Stimulated activated CD8-positive, alpha-beta memory T cell treated with anti-CD3 and anti-CD28 coated beads, Interleukin-12 subunit alpha, Interleukin-12 subunit beta, amount 100 ng/mL, for 4 hours (primary cell): Measurements from ENCODE around the gene NCCRP1.

Source experiments
- DNase-seq: peaks from one replicate; pipeline ENCODE4 v3.0.0-alpha.2; 2020; ENCODE audit warnings: low read depth

NCCRP1 gene

DNA sequence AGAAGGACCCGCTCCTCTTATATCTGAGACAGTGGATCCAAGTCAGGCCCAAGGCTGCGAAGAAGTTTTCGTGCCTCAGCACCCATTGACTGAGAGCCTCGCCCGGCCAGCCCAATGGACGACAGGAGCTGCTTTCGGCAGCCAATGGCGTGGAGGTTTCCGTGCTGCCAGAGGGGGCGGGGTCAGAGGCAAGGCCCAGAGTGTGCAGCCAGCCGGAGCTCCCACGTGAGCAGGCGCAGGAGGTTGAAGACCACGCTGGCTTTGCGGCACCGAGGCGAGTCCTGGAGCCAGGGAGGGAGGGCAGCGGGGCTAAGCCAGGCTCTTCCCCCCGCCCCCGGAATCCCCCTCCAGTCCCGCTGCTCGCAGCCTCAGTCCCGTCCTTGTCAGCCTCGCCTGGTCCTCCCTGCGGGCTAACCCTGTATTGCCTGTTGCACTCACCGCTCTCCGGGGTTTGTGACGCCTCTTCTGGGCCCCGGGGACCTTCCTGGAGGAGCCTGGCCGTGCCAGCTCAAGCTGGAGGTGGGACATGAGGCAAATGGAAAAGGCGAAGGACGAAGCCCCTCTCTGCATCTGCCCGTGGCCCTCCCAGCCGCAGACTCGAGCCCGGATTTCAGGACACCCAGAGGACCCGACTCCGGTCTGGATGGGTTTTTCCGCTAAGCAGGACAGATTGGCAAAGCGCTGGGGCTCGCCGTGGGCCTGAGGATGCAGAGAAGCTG is 50.3 kb downstream of the NCCRP1 start:
- no peak for DNase-seq

DNA sequence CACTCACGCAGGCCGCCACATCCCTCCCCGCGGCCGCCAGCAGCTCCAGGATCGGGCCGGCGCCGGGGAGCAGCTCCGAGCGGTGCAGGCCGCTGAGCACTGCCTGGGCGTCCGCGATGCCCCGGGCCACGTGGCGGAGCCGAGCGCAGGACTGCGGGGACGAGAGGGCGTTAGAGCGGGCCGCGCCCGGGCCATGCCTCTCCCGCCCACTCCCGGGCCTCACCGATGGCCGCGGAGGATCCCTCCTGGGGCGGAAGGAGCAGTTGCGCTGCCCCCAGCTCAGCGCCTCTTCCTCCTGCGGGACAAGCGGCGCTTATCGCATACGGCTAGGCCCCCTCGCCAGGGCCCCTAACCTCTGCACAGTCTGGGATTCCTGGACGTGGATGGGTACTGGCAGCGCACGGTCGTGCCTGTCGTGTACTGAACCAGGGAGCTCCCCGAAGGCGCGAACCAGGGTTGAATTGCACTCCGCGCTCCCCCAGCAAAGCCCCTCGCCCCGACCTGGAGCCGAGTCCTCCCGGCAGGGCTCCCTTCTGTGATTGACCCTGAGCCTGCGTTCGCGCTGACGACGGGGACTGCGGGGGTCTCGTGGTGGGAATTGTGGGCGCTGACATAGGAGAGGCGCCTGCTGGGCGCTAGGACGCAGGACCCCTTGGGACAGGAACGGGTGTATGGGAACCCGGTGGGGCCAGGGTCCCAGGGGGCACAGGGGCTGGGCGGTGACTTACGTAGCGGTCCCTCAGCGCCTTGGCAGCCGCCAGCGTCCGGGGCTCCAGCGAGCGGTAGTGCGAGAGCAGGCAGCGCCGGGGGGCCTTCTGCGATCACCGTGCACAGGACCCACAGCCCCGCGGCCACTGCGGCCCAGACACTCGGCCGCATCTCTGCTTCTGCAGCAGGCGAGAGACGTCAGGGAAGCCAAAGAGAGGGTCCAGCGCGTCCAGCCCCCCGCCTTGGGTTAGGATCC is 51.2 kb downstream of the NCCRP1 start:
- DNase-seq, result no peak

DNA sequence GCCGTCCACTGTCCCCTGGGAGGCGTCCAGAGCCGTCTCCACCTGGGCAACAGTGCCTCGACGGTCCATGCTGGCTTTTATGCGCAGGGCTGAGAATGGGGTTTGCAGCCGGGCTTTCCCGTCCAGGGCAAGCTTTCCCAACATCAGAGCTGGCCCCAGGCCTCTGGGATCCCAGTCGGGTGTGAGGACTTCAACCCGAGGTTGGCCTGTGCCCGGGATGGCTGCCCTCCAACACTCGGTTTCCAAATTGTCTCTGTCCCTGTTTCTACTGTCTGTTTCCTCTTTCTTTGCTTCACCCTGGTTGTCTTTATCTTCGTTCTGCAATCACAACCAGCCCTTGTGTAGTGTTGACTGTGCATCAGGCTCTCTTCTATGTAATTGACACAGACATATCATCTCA is 52.0 kb downstream of the NCCRP1 start, which contains the start of gene IFNL4:
Gene IFNL4, minus strand, starts transcription at position 51 of the 400 bp plus-strand sequence.
- no peak for DNase-seq

DNA sequence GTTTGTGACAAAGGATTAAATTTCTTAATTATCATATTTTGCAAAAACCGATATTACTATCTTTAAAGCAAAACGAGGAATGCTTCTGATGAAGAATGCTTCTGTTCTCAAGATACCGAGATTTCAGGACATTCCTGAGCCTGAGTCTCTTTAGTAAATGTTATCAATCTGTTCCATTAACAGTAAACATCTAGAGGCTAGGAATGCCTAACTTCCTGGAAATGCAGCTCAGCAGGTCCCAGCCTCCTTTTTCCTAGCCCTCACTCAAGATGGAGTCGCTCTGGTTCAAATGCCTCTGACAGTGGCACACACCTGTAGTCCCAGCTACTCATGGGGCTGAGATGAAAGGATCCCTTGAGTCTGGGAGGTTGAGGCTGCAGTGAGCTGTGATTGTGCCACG is 54.3 kb downstream of the NCCRP1 start:
- no peak for DNase-seq
